ENCODE measurements around the gene NAALAD2.
A peak's percentile ranks its signal among the peaks of the same experiment; 100 is the strongest.
"Not testable (repeated sequence)": the region's sequence is repeated elsewhere in the genome, so short reads cannot be mapped to it uniquely, and the experiment has no call there.

The NAALAD2 gene

GRCh38 chr11:90124371-90124770 is 10.1 kb upstream of the NAALAD2 start:
- no peak overlapping the region for H3K4me3 Mint-ChIP-seq
- no peak overlapping the region for H3K27ac Mint-ChIP-seq
- H3K36me3 Mint-ChIP-seq (ENCODE audit: low read depth) = no peaks in the 10 kb centered on the region
- H3K27me3 Mint-ChIP-seq (ENCODE audit: low read depth, poor library complexity) = peaks cover 7% of the 10 kb centered on the region
- TF ChIP-seq, protein P1, sequence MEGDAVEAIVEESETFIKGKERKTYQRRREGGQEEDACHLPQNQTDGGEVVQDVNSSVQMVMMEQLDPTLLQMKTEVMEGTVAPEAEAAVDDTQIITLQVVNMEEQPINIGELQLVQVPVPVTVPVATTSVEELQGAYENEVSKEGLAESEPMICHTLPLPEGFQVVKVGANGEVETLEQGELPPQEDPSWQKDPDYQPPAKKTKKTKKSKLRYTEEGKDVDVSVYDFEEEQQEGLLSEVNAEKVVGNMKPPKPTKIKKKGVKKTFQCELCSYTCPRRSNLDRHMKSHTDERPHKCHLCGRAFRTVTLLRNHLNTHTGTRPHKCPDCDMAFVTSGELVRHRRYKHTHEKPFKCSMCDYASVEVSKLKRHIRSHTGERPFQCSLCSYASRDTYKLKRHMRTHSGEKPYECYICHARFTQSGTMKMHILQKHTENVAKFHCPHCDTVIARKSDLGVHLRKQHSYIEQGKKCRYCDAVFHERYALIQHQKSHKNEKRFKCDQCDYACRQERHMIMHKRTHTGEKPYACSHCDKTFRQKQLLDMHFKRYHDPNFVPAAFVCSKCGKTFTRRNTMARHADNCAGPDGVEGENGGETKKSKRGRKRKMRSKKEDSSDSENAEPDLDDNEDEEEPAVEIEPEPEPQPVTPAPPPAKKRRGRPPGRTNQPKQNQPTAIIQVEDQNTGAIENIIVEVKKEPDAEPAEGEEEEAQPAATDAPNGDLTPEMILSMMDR (IDR thresholded peaks at IDR 0.05) = no peak
- no peaks in the 10 kb centered on the region for H3K9me3 Mint-ChIP-seq
- DNase-seq = no peak
- H3K4me1 Mint-ChIP-seq = no peaks in the 10 kb centered on the region

- Mint-ChIP-seq H3K4me3 (no peak overlapping the region), H3K9me3 (no peaks in the 10 kb centered on the region), H3K27me3 (ENCODE audit: low read depth, poor library complexity) (peaks cover 7% of the 10 kb centered on the region), H3K36me3 (ENCODE audit: low read depth) (no peaks in the 10 kb centered on the region), H3K27ac (no peak overlapping the region), H3K4me1 (no peaks in the 10 kb centered on the region)
- no peak for DNase-seq
- TF ChIP-seq, protein P1 (IDR thresholded peaks at IDR 0.05) = no peak
Observed at GRCh38 chr11:90124946-90125345, 9.5 kb upstream of the NAALAD2 start.

GRCh38 chr11:90133560-90134477 is 644 bp upstream of the NAALAD2 start:
- H3K27ac Mint-ChIP-seq = no peak overlapping the region

GRCh38 chr11:90135016-90135415 is 553 bp downstream of the NAALAD2 start:
- Mint-ChIP-seq H3K4me1 (peaks cover 32% of the 10 kb centered on the region), H3K36me3 (ENCODE audit: low read depth) (peaks cover 27% of the 10 kb centered on the region), H3K9me3 (no peaks in the 10 kb centered on the region), H3K27ac (peak overlapping the region; percentile 66), H3K4me3 (peak overlapping the region; percentile 95), H3K27me3 (ENCODE audit: low read depth, poor library complexity) (peaks cover 7% of the 10 kb centered on the region)
- DNase-seq = no peak
- TF ChIP-seq, protein P1 (IDR thresholded peaks at IDR 0.05) = no peak

More at GRCh38 chr11:90133560-90134477, 644 bp upstream of the NAALAD2 start:
- H3K36me3 Mint-ChIP-seq (ENCODE audit: low read depth) = peaks cover 15% of the 10 kb centered on the region
- TF ChIP-seq, protein P1 (IDR thresholded peaks at IDR 0.05) = no peak
- H3K27me3 Mint-ChIP-seq (ENCODE audit: low read depth, poor library complexity) = peaks cover 7% of the 10 kb centered on the region
- peaks cover 32% of the 10 kb centered on the region for H3K4me1 Mint-ChIP-seq
- DNase-seq = no peak
- no peaks in the 10 kb centered on the region for H3K9me3 Mint-ChIP-seq
- H3K4me3 Mint-ChIP-seq = peak overlapping the region; percentile 95

- DNase-seq = no peak
- Mint-ChIP-seq H3K27ac (no peak overlapping the region), H3K4me1 (no peaks in the 10 kb centered on the region), H3K36me3 (ENCODE audit: low read depth) (peaks cover 15% of the 10 kb centered on the region), H3K9me3 (no peaks in the 10 kb centered on the region), H3K27me3 (ENCODE audit: low read depth, poor library complexity) (no peaks in the 10 kb centered on the region), H3K4me3 (no peak overlapping the region)
- TF ChIP-seq, protein P1 (IDR thresholded peaks at IDR 0.05) = peak; percentile 13
Observed at GRCh38 chr11:90148900-90149299, 14.4 kb downstream of the NAALAD2 start.

GRCh38 chr11:90166982-90167573 is 32.6 kb downstream of the NAALAD2 start:
- H3K36me3 Mint-ChIP-seq (ENCODE audit: low read depth) = peaks cover 36% of the 10 kb centered on the region
- not testable (repeated sequence) for H3K27me3 Mint-ChIP-seq (ENCODE audit: low read depth, poor library complexity); DNase-seq; H3K4me3 Mint-ChIP-seq; H3K9me3 Mint-ChIP-seq; H3K27ac Mint-ChIP-seq; H3K4me1 Mint-ChIP-seq

DNA sequence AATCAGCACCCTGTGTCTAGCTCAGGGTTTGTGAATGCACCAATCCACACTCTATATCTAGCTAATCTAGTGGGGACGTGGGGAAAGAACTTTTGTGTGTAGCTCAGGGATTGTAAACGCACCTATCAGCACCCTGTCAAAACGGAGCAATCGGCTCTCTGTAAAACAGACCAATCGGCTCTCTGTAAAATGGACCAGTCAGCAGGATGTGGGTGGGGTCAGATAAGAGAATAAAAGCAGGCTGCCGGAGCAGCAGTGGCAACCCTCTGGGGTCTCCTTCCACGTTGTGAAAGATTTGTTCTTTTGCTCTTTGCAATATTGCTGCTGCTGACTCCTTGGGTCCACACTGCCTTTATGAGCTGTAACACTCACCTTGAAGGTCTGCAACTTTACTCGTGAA is 33.2 kb downstream of the NAALAD2 start:
- not testable (repeated sequence) for H3K27me3 Mint-ChIP-seq (ENCODE audit: low read depth, poor library complexity); H3K4me3 Mint-ChIP-seq; H3K9me3 Mint-ChIP-seq; DNase-seq; H3K27ac Mint-ChIP-seq; H3K4me1 Mint-ChIP-seq
- peaks cover 36% of the 10 kb centered on the region for H3K36me3 Mint-ChIP-seq (ENCODE audit: low read depth)

All from nephron progenitor cell (in vitro differentiated cells).